H1 (cell line): ENCODE measurements around the gene RAD51B. TPM values are rescaled to one million over a fixed set of nuclear protein-coding genes. Genes with fewer than 3 reads are reported as not detected.

ENCODE experiments used
- ATF2 ChIP-seq: IDR thresholded peaks from 2 replicates; pipeline ENCODE4 v1.6.1; 2012; ENCODE audit warnings: low read length, inconsistent platforms
- JUN ChIP-seq: IDR thresholded peaks from 2 replicates; pipeline ENCODE4 v1.6.1; 2011; ENCODE audit warnings: low read depth, mild to moderate bottlenecking, improper control_type of control experiment, low read length
- USF2 ChIP-seq: IDR thresholded peaks from 2 replicates; pipeline ENCODE4 v1.6.1; 2011; ENCODE audit warnings: low read length, improper control_type of control experiment
- polyA plus RNA-seq, 7 experiments: library from polyadenylated mRNA; depleted of rRNA in 3 of 7; stranded (reverse) in 5 of 7; unstranded in 2 of 7; fragments of >200 nt in 5 of 7; fragments of 200-250 nt in 2 of 7; gene quantifications; 1 replicate in 5 of 7; 2 replicates in 1 of 7; 4 replicates in 1 of 7; pipeline versions ENCODE4 v1.2.1 to v1.2.3, GENCODE V29; 2011 to 2013; ENCODE audit warnings: missing spikeins in 2 of 7, mixed read lengths in 2 of 7
- total RNA-seq: library from RNA; stranded (reverse); fragmentation: NEBNext Ultra II Directional; extraction: Animal tissue kit (Norgen Biotek cat#: 25700); gene quantifications from 2 replicates; pipeline ENCODE4 v1.2.1, GENCODE V29; 2021

Gene RAD51B
- total and polyA plus RNA-seq, 2 of the 8 experiments (the other 6 are each of a cell fraction or from before 2014, with no cell fraction given), result 3.9 to 14.9 TPM

GRCh38 chr14:68672609-68673285 is 853.2 kb downstream of the RAD51B start (continued):
- TF ChIP-seq USF2 (no peak), JUN (no peak), ATF2 (no peak)
